C4-2B (cell line): Measurements from ENCODE around the gene TNPO3.

Experiments
- ZFX ChIP-seq: fragments of 450-650 bp; IDR thresholded peaks from 2 replicates; pipeline ENCODE4 v1.6.1; 2017
- TF ChIP-seq, protein P1 (sequence below): fragments of 450-650 bp; conservative IDR thresholded peaks from 2 replicates; pipeline ENCODE4 v1.5.1; 2017; ENCODE audit warnings: mild to moderate bottlenecking

DNA sequence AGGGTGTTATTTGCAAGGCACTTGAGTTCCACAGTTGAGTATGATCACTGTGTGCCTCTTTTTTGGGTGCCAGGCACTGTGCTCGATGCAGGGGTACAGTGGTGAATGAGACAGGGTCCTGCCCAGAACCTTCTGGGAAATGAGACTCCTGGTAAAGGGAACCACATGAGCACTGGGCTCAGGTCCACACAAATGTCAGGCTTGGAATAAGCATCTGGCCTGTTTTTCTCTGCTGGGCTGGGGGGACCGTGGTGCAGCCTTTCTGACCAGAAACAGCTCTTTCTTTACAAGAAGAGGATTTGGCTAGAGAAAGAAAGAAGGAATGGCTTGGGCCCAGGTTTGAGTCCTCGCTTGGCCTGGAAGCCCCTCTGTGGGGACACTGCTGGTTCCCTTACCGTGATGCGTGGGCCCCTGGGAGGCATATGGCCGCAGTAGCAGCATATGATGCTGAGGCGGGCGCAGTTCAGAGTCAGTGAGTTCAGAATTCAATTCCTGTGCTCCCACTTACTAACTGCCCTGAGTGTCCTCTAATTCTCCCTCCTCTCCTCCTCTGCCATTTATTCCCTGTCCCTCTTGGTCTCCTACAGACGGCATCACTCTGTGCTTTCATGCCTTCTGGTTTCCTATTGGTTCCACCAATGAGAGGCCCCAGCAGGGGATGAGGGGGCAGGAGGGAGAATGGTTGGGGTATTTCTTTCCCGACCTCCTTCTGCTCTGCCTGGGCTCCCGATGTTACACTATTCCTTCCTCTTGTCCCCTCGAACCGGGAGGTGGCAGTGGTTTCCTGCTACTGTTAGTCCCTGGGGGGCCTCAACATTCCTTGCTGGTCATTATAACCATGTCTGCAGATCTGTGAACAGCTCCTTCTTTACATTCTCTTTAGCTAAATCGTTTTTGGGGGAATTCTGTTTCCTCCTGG lies 134.8 kb downstream of the TNPO3 start:
- TF ChIP-seq, protein P1, sequence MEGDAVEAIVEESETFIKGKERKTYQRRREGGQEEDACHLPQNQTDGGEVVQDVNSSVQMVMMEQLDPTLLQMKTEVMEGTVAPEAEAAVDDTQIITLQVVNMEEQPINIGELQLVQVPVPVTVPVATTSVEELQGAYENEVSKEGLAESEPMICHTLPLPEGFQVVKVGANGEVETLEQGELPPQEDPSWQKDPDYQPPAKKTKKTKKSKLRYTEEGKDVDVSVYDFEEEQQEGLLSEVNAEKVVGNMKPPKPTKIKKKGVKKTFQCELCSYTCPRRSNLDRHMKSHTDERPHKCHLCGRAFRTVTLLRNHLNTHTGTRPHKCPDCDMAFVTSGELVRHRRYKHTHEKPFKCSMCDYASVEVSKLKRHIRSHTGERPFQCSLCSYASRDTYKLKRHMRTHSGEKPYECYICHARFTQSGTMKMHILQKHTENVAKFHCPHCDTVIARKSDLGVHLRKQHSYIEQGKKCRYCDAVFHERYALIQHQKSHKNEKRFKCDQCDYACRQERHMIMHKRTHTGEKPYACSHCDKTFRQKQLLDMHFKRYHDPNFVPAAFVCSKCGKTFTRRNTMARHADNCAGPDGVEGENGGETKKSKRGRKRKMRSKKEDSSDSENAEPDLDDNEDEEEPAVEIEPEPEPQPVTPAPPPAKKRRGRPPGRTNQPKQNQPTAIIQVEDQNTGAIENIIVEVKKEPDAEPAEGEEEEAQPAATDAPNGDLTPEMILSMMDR, result no peak
- no peak for TF ChIP-seq ZFX
